ENCODE measurements around the gene ARMC2. TPM values are rescaled to one million over a fixed set of nuclear protein-coding genes. Genes with fewer than 3 reads are reported as not detected.
"Not testable (repeated sequence)": the region's sequence is repeated elsewhere in the genome, so short reads cannot be mapped to it uniquely, and the experiment has no call there.

The ARMC2 gene
- total RNA-seq, 1 donor from 2014 or later: 6.9 TPM

DNA sequence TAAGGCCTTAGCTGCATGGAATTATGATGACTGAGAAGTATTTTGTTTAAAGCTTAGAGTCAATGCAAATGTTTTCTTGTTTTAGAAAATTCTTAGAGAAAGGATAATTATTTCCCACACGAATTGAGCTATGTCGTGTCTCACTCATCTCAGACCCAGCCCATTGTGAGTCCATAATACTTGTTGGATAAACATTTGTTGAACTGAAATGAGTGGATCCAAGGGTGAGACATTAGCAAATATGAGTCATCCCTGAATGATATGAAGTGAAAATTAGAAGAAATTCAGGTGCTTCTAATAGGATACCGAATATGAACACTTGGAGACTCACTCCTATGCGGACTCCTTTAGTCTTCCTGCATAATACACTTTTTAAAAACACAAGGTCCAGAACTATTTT, 41.6 kb upstream of the ARMC2 start:
- no peak overlapping the region for H3K4me3 Mint-ChIP-seq (ENCODE audit: unreplicated experiment)
- H3K27ac Mint-ChIP-seq (ENCODE audit: unreplicated experiment): no peak overlapping the region
- H3K27me3 Mint-ChIP-seq (ENCODE audit: unreplicated experiment): peaks cover 10% of the 10 kb centered on the region
- TF ChIP-seq, protein P1, sequence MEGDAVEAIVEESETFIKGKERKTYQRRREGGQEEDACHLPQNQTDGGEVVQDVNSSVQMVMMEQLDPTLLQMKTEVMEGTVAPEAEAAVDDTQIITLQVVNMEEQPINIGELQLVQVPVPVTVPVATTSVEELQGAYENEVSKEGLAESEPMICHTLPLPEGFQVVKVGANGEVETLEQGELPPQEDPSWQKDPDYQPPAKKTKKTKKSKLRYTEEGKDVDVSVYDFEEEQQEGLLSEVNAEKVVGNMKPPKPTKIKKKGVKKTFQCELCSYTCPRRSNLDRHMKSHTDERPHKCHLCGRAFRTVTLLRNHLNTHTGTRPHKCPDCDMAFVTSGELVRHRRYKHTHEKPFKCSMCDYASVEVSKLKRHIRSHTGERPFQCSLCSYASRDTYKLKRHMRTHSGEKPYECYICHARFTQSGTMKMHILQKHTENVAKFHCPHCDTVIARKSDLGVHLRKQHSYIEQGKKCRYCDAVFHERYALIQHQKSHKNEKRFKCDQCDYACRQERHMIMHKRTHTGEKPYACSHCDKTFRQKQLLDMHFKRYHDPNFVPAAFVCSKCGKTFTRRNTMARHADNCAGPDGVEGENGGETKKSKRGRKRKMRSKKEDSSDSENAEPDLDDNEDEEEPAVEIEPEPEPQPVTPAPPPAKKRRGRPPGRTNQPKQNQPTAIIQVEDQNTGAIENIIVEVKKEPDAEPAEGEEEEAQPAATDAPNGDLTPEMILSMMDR (IDR thresholded peaks at IDR 0.05; ENCODE audit: partially characterized antibody, unreplicated experiment): no peak
- H3K4me1 Mint-ChIP-seq (ENCODE audit: low read depth, unreplicated experiment): peaks cover 17% of the 10 kb centered on the region
- DNase-seq: no peak
- no peaks in the 10 kb centered on the region for H3K36me3 Mint-ChIP-seq (ENCODE audit: unreplicated experiment)
- H3K9me3 Mint-ChIP-seq (ENCODE audit: unreplicated experiment): peaks cover 10% of the 10 kb centered on the region

DNA sequence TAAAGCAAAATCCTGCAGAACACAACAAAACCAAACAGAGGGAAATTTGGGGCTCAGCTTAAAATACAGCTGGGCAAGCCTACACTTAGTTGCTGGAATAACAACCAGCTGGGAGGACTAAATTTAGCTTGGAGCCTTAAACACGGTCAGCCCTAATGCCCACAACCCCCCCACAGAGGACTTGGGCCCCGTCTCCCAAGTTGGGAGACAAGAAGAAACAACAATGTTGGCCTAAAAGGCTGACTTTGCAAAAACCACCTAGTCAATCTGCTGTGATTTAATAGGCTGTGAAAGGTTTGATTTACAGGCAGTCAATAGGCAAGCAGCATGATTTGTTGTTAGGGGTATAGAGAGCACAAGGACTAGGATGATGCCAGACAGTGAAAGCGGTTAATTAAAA, 40.3 kb upstream of the ARMC2 start:
- Mint-ChIP-seq H3K4me1 (ENCODE audit: low read depth, unreplicated experiment) (peaks cover 17% of the 10 kb centered on the region), H3K36me3 (ENCODE audit: unreplicated experiment) (no peaks in the 10 kb centered on the region), H3K4me3 (ENCODE audit: unreplicated experiment) (no peak overlapping the region), H3K27ac (ENCODE audit: unreplicated experiment) (no peak overlapping the region), H3K27me3 (ENCODE audit: unreplicated experiment) (peaks cover 10% of the 10 kb centered on the region), H3K9me3 (ENCODE audit: unreplicated experiment) (peaks cover 10% of the 10 kb centered on the region)
- TF ChIP-seq, protein P1 (IDR thresholded peaks at IDR 0.05; ENCODE audit: partially characterized antibody, unreplicated experiment): no peak
- DNase-seq: no peak

DNA sequence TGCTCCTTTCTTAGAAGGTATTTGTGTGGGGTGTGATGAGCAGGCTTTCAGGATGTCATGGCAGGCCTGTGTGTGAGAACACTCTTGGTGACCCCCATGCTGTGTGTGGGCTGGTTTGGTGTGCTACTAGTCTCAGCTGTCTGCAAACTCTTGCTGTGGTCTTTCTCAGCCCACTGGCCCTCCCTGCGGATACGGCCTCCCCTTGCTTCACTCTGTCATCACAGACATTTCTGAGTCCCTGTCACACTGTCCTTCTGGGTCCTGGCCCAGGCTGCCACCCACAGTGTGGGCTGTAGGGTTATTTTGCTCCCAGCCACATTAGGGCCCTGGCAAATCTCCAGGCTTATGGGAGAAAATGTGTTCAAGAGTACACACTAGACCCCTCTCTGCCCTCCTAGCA, 39.0 kb upstream of the ARMC2 start:
- Mint-ChIP-seq H3K36me3 (ENCODE audit: unreplicated experiment) (no peaks in the 10 kb centered on the region), H3K4me3 (ENCODE audit: unreplicated experiment) (no peak overlapping the region), H3K9me3 (ENCODE audit: unreplicated experiment) (peaks cover 10% of the 10 kb centered on the region), H3K27ac (ENCODE audit: unreplicated experiment) (no peak overlapping the region), H3K4me1 (ENCODE audit: low read depth, unreplicated experiment) (peaks cover 17% of the 10 kb centered on the region), H3K27me3 (ENCODE audit: unreplicated experiment) (peaks cover 10% of the 10 kb centered on the region)
- no peak for DNase-seq
- TF ChIP-seq, protein P1 (IDR thresholded peaks at IDR 0.05; ENCODE audit: partially characterized antibody, unreplicated experiment): no peak

DNA sequence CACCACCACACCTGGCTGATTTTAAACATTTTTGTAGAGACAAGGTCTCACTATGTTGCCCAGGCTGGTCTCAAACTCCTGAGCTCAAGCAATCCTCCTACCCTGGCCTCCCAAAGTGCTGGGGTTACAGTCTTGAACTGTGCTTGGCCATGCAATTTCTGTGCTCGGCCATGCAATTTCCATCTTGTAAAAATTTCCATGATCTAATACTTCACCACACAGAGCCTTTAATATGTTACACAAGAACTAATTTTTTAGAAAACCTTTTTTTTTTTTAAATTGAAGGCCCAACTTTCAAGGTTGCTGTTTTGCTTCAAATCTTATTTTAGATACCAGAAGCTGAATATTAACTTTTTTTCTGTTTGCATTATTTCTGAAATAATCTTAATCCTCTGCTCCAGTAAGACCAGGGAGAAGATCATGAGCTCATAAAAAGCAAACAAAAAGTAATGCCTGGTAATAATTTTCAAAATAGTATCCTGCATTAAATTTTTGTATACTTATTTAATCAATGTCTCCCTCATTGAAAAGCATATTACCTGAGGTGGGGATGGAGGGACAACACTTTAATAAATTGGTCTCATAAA, 38.1 kb upstream of the ARMC2 start:
- TF ChIP-seq, protein P1 (IDR thresholded peaks at IDR 0.05; ENCODE audit: partially characterized antibody, unreplicated experiment): no peak
- H3K27ac Mint-ChIP-seq (ENCODE audit: unreplicated experiment): no peak overlapping the region
- peaks cover 5% of the 10 kb centered on the region for H3K27me3 Mint-ChIP-seq (ENCODE audit: unreplicated experiment)
- no peak for DNase-seq
- peaks cover 6% of the 10 kb centered on the region for H3K9me3 Mint-ChIP-seq (ENCODE audit: unreplicated experiment)
- H3K36me3 Mint-ChIP-seq (ENCODE audit: unreplicated experiment): no peaks in the 10 kb centered on the region
- H3K4me3 Mint-ChIP-seq (ENCODE audit: unreplicated experiment): no peak overlapping the region
- H3K4me1 Mint-ChIP-seq (ENCODE audit: low read depth, unreplicated experiment): peaks cover 13% of the 10 kb centered on the region

DNA sequence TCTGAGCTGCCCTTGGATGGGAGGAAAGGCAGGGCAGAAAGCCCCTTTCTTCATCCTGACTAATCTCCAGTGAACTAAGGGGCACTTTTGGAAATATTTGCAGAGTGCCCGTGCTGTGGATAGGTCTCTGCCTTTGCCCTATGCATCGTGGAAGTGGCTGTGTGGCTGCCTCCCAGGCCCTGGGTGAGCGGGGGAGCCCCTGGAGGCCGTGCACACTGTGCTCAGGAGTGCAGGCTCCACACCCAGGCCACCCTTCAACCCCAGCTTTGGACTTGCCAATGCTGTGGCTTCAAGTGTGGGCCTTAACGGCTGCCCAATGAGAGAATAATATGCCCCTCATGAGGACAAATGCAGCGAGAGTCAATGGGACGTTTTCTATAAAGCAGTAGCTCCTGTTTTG, 36.7 kb upstream of the ARMC2 start:
- TF ChIP-seq, protein P1 (IDR thresholded peaks at IDR 0.05; ENCODE audit: partially characterized antibody, unreplicated experiment): no peak
- H3K4me3 Mint-ChIP-seq (ENCODE audit: unreplicated experiment): no peak overlapping the region
- peaks cover 4% of the 10 kb centered on the region for H3K9me3 Mint-ChIP-seq (ENCODE audit: unreplicated experiment)

DNA sequence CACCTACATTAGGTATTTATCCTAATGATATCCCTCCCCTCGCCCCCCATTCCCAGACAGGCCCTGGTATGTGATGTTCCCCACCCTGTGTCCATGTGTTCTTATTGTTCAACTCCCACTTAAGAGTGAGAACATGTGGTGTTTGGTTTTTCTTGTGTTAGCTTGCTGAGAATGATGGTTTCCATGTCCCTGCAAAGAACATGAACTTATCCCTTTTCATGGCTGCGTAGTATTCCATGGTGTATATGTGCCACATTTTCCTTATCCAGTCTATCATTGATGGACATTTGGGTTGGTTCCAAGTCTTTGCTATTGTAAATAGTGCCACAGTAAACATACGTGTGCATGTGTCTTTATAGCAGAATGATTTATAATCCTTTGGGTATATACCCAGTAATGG, 35.0 kb upstream of the ARMC2 start:
- H3K9me3 Mint-ChIP-seq (ENCODE audit: unreplicated experiment); H3K27ac Mint-ChIP-seq (ENCODE audit: unreplicated experiment); H3K4me3 Mint-ChIP-seq (ENCODE audit: unreplicated experiment); DNase-seq; H3K27me3 Mint-ChIP-seq (ENCODE audit: unreplicated experiment); H3K4me1 Mint-ChIP-seq (ENCODE audit: low read depth, unreplicated experiment): not testable (repeated sequence)
- peaks cover 21% of the 10 kb centered on the region for H3K36me3 Mint-ChIP-seq (ENCODE audit: unreplicated experiment)

More for the DNA sequence above, 36.7 kb upstream of the ARMC2 start:
- Mint-ChIP-seq H3K27ac (ENCODE audit: unreplicated experiment) (no peak overlapping the region), H3K36me3 (ENCODE audit: unreplicated experiment) (peaks cover 6% of the 10 kb centered on the region), H3K27me3 (ENCODE audit: unreplicated experiment) (peaks cover 4% of the 10 kb centered on the region), H3K4me1 (ENCODE audit: low read depth, unreplicated experiment) (peaks cover 2% of the 10 kb centered on the region)
- no peak for DNase-seq

DNA sequence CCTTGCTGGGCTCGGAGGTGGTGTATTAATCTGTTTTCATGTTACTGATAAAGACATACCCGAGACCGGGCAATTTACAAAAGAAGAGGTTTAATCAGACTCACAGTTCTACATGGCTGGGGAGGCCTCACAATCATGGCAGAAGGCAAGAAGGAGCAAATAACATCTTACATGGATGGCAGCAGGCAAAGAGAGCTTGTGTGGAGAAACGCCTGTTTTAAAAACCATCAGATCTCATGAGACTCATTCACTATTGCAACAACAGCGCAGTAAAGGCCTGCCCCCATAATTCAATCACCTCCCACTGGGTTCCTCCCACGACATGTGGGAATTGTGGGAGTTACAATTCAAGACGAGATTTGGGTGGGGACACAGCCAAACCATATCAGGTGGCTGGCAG, 30.9 kb upstream of the ARMC2 start:
- H3K4me3 Mint-ChIP-seq (ENCODE audit: unreplicated experiment); DNase-seq; H3K4me1 Mint-ChIP-seq (ENCODE audit: low read depth, unreplicated experiment); H3K27ac Mint-ChIP-seq (ENCODE audit: unreplicated experiment); H3K9me3 Mint-ChIP-seq (ENCODE audit: unreplicated experiment); H3K27me3 Mint-ChIP-seq (ENCODE audit: unreplicated experiment): not testable (repeated sequence)
- H3K36me3 Mint-ChIP-seq (ENCODE audit: unreplicated experiment): peaks cover 26% of the 10 kb centered on the region

All from glutamatergic neuron (in vitro differentiated cells).